Measurements from ENCODE around the gene PRSS57.

PRSS57 gene

GRCh38 chr19:648904-649801, 46.1 kb downstream of the PRSS57 start:
- no peak for DNase-seq

DNA sequence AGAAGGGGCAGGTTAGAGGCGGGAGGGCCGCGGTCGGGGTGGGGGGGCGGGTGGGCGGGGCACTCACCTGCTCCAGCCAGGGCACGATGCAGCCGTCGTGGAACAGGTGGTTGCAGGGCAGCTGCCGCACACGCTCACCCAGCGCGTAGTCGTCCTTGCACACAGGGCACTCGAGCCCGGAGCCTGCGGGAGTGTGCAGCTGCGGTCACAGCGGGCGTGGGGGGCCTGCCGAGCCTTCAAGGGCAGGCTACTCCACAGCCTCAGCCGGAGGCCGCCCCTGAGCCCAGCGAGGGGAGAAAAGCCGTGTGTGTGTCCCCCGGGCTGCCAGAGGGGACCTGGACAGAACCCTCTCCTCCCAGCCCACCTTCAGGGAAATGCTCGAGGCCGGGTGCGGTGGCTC, 46.9 kb downstream of the PRSS57 start:
- no peak for DNase-seq

DNA sequence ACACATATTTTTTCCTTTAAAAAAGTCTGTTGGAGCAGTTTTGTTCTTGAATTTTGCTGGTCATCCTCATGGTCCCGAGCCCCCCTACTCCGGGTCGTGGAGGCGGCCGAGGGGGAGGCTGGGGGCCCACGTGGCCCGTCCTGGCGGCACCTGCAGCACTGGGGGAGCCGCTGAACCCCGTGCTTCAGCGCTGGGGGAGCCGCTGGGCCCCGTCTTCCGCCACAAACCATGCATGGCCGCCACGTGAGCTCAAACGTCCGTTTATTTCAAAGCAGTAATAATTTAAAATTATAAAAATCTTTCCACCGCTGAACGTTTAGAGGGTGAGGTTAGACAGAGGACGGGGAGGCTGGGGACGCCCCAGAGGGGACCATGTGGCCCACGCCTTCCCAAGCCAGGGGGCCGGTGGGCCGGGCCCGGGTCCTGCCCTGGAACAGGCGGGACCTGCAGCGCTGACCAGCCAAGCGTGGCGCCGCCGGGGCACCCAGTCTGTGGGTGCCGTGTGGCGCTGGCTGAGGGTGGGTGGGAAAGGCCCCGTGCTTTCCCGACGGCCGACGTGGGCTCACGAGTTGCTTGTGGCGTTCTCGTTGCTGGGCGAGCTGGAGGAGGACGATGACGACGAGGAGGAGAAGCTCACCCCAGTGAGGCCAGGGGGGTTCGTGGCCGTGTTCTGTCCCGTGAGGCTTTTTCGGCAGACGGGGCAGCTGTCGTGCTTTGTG, 47.5 kb downstream of the PRSS57 start:
- DNase-seq: no peak

DNA sequence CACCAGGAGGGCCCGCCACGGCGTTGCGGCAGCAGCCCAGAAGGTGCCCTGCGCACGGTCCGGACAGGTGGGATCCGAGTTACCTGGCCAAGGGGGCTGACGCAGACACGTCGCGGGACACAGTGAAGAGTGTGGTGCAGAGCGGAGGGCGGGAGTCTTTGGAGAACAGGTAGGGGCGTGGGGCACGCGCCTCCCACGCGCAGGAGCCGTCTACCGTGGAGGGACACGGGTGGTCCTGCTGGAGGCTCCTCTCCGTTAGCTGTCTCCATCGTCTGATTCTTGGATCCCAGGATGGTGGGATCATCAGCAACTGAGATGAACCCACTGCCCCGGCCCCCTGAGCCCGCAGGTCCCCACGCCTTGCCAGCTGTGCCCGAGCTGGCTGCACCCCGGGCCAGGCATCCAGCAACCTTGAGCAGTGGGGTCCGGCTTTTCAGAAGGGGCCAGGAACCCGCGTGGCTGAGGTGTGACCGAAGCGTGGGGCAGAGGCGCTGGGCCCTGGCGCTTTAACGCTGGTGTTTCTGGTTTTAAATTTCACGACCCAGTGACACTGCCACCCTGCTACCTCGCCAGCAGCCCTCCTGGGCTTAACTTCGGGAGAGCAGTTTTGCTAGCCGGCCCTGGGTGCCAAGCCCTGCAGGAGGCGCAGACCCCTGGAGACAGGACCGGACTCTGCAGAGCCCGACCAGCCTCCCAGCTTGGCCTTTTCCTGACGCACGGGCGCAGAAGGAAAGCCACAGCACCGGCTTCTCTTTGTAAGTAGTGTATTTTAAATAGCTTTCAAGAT, 48.3 kb downstream of the PRSS57 start:
- no peak for DNase-seq

DNA sequence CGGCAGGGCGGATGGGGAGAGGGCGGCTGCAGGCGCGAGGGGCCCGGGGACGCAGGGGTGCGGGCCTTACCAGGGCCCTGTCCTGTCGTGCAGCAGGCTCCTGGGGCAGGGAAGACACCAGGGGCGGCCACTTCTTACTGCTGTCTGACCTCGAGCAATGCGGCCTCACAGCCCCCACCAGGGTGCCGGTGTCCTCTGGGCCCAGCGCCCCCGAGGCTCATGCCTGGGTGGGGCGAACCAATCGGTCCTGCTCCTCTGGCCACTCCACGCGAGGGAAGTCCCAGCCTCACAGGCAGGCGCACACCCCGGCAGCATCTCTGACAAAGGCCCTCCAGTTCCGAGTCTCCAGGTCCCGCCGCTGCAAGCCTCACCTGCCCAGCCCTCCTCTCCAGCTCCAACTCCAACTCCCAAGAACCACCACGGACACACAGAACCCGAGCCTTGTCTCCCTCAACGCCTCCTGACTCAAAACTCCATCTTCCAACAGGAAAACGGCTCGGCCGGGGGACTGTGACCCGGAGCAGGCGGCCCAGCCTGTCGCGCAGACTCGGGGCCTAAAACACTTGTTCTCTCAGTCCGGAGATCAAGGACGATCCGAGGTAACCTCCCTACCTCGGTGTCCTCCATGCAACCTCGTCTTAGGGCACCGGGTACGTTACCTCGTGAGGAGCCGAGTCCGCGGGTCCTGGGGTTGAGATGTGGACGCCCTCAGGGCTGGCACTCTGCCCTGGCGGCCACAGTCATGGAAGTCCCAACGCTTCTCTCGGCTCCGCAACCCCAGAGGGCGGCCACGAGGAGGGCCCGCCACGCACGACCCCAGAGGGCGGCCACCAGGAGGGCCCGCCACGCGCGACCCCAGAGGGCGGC, 49.1 kb downstream of the PRSS57 start:
- DNase-seq: no peak

DNA sequence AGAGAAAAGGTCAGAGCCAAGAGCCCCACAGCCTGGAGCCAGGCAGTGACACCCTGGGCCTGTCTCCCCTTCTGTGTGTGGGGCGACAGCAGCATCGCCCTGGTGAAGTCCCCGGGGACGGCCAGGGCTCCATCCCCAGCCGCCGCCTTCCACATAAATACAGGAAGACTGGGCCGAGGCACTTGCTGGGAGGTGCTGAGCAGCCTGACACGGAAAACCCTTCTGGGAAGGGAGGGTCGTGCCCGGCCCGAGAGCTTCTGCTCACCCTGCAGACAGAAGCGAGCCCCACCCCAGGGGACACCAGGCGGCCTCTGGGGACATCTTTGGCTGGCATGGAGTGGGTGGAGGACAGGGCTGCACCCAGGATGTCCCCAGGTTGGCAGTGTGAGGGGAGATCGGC, 50.5 kb downstream of the PRSS57 start:
- no peak for DNase-seq

DNA sequence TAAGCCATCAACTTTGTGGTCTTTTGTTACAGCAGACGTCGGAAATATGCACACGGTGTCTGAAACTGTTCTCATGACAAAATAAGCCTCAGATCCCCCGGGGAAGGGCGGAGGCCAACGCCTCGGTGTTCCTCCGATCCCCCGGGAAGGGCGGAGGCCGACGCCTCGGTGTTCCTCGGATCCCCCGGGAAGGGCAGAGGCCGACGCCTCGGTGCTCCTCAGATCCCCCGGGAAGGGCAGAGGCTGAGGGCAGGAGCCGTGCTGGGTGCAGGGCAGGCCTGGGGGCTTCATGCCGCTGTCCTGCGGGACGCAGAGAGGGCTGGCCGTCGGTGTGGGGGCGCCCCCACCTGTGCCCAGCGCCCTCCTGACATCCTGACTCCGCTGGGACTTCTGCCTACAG, 50.9 kb downstream of the PRSS57 start:
- no peak for DNase-seq

GRCh38 chr19:643736-644135, 51.5 kb downstream of the PRSS57 start:
- no peak for DNase-seq

DNA sequence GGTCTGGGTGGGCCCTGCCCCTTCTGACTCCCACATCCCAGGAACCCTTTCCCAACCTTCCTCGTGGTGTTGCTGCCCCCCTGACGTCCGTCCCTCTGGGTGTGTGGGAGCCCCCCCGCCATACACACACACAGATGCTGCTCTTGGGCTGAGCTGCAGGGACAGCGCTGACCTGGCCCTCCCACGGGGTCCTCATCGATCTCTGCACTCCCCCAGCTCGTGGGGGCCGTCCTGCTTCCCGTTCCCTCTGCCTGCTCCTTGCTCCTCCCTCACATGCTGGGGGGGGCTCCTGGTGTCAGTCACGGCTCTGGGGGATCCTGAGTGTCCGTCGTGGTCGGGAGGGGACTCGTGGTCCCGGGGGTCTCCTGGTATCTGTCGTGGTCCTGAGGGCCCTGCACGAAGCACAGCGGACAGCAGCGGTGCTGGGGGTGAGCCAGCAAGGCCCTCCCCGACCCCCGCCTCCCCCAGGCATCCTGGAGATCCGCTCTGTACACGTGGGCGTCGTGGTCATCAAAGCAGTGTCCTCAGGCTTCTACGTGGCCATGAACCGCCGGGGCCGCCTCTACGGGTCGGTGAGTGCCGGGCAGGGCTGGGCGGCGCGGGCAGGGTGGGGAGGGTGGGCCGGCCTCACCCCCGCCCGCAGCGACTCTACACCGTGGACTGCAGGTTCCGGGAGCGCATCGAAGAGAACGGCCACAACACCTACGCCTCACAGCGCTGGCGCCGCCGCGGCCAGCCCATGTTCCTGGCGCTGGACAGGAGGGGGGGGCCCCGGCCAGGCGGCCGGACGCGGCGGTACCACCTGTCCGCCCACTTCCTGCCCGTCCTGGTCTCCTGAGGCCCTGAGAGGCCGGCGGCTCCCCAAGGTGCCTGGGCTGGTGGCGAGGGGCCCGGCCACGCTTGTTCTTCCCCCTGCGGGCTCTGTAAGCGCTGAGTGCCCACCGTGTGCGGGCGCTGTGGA, 52.2 kb downstream of the PRSS57 start:
- DNase-seq: no peak

GRCh38 chr19:641702-642101, 53.5 kb downstream of the PRSS57 start:
- DNase-seq: no peak

- DNase-seq: no peak
Measured at GRCh38 chr19:640606-641189, 54.6 kb downstream of the PRSS57 start.

DNA sequence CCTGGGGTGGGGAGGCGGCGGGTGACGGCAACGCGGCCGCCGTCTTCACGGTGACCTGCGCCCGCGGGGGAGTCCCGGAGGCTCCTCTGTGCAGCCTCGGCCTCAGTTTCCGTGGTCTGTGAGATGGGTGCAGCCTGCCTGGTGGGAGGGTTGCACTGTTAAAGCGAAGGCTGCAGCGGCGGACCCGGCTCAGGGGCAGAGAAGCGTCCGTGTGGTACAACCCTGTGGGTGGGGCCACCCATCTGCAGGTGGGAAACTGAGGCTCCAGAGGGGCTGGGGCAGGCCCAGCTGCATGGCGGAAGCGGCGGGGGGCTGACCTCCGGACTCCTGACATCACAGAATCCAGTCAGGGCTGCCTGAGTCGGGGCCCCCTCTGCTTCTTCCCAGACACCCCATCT, 55.1 kb downstream of the PRSS57 start:
- DNase-seq: no peak

- peak; percentile 97 for DNase-seq
Measured at GRCh38 chr19:639253-640160, 55.7 kb downstream of the PRSS57 start, which contains the start of gene FGF22. Gene FGF22, plus strand, starts transcription at chr19:639879. Its CDS starts 47 bp downstream, at chr19:639926.

DNA sequence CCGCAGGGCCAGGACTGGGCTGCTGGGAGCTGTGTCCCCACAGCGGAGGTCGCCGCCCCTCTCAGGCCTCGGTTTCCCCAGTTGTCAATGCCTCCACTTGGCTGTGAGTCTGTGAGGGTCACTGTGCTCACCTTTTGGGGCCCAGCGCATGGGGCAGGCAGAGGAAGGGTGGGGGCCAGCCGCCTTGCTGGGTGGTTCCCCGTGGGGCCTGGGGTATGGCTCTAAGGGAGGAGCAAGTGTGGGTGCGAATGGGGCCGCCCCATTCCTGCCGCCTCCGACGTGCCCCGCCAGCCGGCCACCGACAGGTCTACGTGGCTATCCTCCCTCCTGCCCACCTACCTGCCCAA, 56.4 kb downstream of the PRSS57 start:
- no peak for DNase-seq
